ENCODE data around the gene TMEM212. TPM values are rescaled to one million over a fixed set of nuclear protein-coding genes. Genes with fewer than 3 reads are reported as not detected.

TMEM212 gene
- total and polyA plus RNA-seq, 9 of the 15 experiments (the other 6 are each of a cell fraction or from before 2014, with no cell fraction given), result not detected

- no peak for TF ChIP-seq ZNF384 (IDR thresholded peaks at IDR 0.05; ENCODE audit: low read depth, low read length)
- no peak for TF ChIP-seq CHD4 (IDR thresholded peaks at IDR 0.05; ENCODE audit: insufficient read depth, insufficient replicate concordance, low read depth, low read length, poor library complexity, severe bottlenecking)
- TF ChIP-seq E2F4 (CRISPR knock-in tag; IDR thresholded peaks at IDR 0.05; ENCODE audit: low read depth), result no peak
- TF ChIP-seq ZFP1 (CRISPR knock-in tag; IDR thresholded peaks at IDR 0.05), result no peak
- TF ChIP-seq HNRNPUL1 (IDR thresholded peaks at IDR 0.05; ENCODE audit: low read length), result no peak
- no peak for TF ChIP-seq CHCHD3 (CRISPR knock-in tag; IDR thresholded peaks at IDR 0.05)
- TF ChIP-seq, protein P1, sequence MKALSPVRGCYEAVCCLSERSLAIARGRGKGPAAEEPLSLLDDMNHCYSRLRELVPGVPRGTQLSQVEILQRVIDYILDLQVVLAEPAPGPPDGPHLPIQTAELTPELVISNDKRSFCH (CRISPR knock-in tag; IDR thresholded peaks at IDR 0.05), result no peak
- TF ChIP-seq, protein P1 (tag; IDR thresholded peaks at IDR 0.05), result 0 out of 2 replicates have a peak, but pooled peaks have one; percentile 49
- no peak for TF ChIP-seq NFATC3 (IDR thresholded peaks at IDR 0.05)
- TF ChIP-seq KLF6 (CRISPR knock-in tag; IDR thresholded peaks at IDR 0.05; ENCODE audit: borderline replicate concordance), result peak; percentile 66; the same call in 1 of the 2 replicates
- no peak for TF ChIP-seq FOXK1 (CRISPR knock-in tag; IDR thresholded peaks at IDR 0.05; ENCODE audit: borderline replicate concordance)
- no peak for TF ChIP-seq CEBPZ (IDR thresholded peaks at IDR 0.05; ENCODE audit: borderline replicate concordance, low read depth, low read length)
- TF ChIP-seq, protein P2, sequence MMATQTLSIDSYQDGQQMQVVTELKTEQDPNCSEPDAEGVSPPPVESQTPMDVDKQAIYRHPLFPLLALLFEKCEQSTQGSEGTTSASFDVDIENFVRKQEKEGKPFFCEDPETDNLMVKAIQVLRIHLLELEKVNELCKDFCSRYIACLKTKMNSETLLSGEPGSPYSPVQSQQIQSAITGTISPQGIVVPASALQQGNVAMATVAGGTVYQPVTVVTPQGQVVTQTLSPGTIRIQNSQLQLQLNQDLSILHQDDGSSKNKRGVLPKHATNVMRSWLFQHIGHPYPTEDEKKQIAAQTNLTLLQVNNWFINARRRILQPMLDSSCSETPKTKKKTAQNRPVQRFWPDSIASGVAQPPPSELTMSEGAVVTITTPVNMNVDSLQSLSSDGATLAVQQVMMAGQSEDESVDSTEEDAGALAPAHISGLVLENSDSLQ (IDR thresholded peaks at IDR 0.05), result no peak; the same call in 1 of the 2 replicates
- TF ChIP-seq MYC (IDR thresholded peaks at IDR 0.05; ENCODE audit: low read depth, low read length), result no peak
- TF ChIP-seq MYC (CRISPR knock-in tag; IDR thresholded peaks at IDR 0.05; ENCODE audit: borderline replicate concordance, low read depth), result no peak
- no peak for TF ChIP-seq MTF1 (CRISPR knock-in tag; IDR thresholded peaks at IDR 0.05; ENCODE audit: borderline replicate concordance)
- no peak for TF ChIP-seq ETV6 (IDR thresholded peaks at IDR 0.05; ENCODE audit: borderline replicate concordance in 1 of 2, low read depth in 2 of 2, low read length in 1 of 2)
- no peak for TF ChIP-seq ETV6 (CRISPR knock-in tag; IDR thresholded peaks at IDR 0.05; ENCODE audit: borderline replicate concordance)
- TF ChIP-seq PTRF (tag; IDR thresholded peaks at IDR 0.05), result no peak
Observed at GRCh38 chr3:171871392-171872274, 28.5 kb downstream of the TMEM212 start (continued).
